Erythroblast (primary cell): ENCODE measurements around the gene NPAS2.

ENCODE experiments used
- GATA1 ChIP-seq: IDR thresholded peaks from 2 replicates; pipeline ENCODE4 v1.6.1; 2011; ENCODE audit warnings: low read depth, mild to moderate bottlenecking, control low read depth, low read length, moderate library complexity
- POLR2A ChIP-seq: IDR thresholded peaks from 2 replicates; pipeline ENCODE4 v1.6.1; 2011; ENCODE audit warnings: mild to moderate bottlenecking, low read length

DNA sequence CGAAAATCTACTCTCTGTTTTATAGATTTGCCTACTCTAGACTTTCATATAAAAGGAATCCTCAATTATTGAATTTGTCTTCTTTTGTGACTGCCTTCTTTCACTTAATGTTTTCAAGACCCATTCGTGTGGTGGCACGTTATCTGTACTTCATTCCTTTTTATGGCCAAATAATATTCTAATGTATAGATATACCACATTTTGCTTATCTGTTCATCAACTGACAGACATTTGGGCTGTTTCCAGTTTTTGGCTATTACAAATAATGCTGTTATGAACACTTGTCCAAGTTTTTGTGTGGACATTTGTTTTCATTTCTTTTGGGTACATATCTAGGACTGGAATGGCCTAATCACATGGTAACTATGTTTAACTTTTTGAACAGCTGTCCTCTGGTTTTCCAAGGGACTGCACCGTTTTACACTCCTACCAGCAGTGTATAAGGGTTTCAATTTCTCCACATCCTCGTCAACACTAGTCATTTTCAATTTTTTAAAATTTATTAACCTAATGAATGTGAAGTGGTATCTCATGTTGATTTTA is 9.3 kb upstream of the NPAS2 start:
- TF ChIP-seq POLR2A (no peak), GATA1 (no peak)
